Testis (tissue), 3 donors: ENCODE measurements around the gene RNF227. TPM values are rescaled to one million over a fixed set of nuclear protein-coding genes. Genes with fewer than 3 reads are reported as not detected.

Experiments used
- DNase-seq: peaks from one replicate; pipeline ENCODE4 v3.0.0-alpha.2; 2019
- H3K27ac ChIP-seq, 2 donors: fragments of 200-600 bp; sonication (generic); one replicate each; pipeline ENCODE4 v1.5.1; 2019
- H3K27me3 ChIP-seq: fragments of 200-600 bp; sonication (generic); one replicate; pipeline ENCODE4 v1.5.1; 2019
- H3K36me3 ChIP-seq: fragments of 200-600 bp; sonication (generic); one replicate; pipeline ENCODE4 v1.5.1; 2017; ENCODE audit warnings: low read depth; ENCODE audit errors: missing control alignments
- H3K4me1 ChIP-seq: fragments of 200-600 bp; sonication (generic); one replicate; pipeline ENCODE4 v1.5.1; 2019
- H3K4me3 ChIP-seq, 2 donors: fragments of 200-600 bp; sonication (generic); one replicate each; pipeline ENCODE4 v1.5.1; 2017 to 2019
- H3K9me3 ChIP-seq: fragments of 200-600 bp; sonication (generic); one replicate; pipeline ENCODE4 v1.5.1; 2017
- CTCF ChIP-seq, 3 experiments: fragments of 450-650 bp in 2 of 3; fragments of 200-600 bp in 1 of 3; sonication (generic) in 1 of 3; IDR thresholded peaks; one replicate each; pipeline ENCODE4 v1.5.1; 2016 to 2019; ENCODE audit warnings: antibody characterized with exemption in 3 of 3, mild to moderate bottlenecking in 2 of 3, moderate library complexity in 1 of 3
- POLR2A ChIP-seq: fragments of 450-650 bp; IDR thresholded peaks from one replicate; pipeline ENCODE4 v1.6.1; 2017; ENCODE audit warnings: antibody characterized with exemption, mild to moderate bottlenecking, moderate library complexity
- WGBS, 2 donors: methylation state at CpG; one replicate each; pipeline ENCODE4 v1.1.5; 2018; 5-methylcytosine and 5-hydroxymethylcytosine counted together
- intact Hi-C: fragments of 100-400 bp; cut with DNase I; formaldehyde crosslinking; loops from one replicate; pipeline ENCODE4 v1.15.1; 2023; ENCODE audit warnings: low total_unique reads
- polyA plus RNA-seq: library from polyadenylated mRNA; stranded (reverse); fragments of 350-450 nt; fragmentation: Illumina TruSeq; extraction: RNeasy Lipid Tissue Mini Kit (QIAGEN cat#74804); gene quantifications from one replicate; pipeline ENCODE4 v1.2.3, GENCODE V29; 2014; ENCODE audit warnings: low read depth, low replicate concordance; ENCODE audit not compliant: insufficient read depth
- total RNA-seq, 2 donors: library from RNA; depleted of rRNA; stranded (reverse); fragments of >200 nt; gene quantifications; one replicate each; pipeline ENCODE4 v1.2.3, GENCODE V29; 2016

The RNF227 gene
- total and polyA plus RNA-seq, 3 donors from 2014 or later = 6.5 to 27.9 (median 16.2) TPM

GRCh38 chr17:7930841-7931631, 14.9 kb upstream of the RNF227 start:
- peaks cover 22% of the 10 kb centered on the region for H3K4me1 ChIP-seq
- H3K4me3 ChIP-seq = peak overlapping the region; percentile 78 to 86
- 26 to 35% methylated on average over 20 of the region's 20 CpGs for WGBS, 2 donors

GRCh38 chr17:7929158-7930023, 13.3 kb upstream of the RNF227 start, which contains the start of gene KCNAB3:
Gene KCNAB3 (minus strand): TSS chr17:7929856. CDS start chr17:7929435, 421 bp downstream.
- WGBS, 2 donors = 28 to 30% methylated on average over 47 to 67 of the region's 67 CpGs

More at GRCh38 chr17:7930841-7931631, 14.9 kb upstream of the RNF227 start:
- no peaks in the 10 kb centered on the region for H3K36me3 ChIP-seq
- intact Hi-C loops = no loop called here
- no peaks in the 10 kb centered on the region for H3K27me3 ChIP-seq
- H3K9me3 ChIP-seq = no peaks in the 10 kb centered on the region
- TF ChIP-seq CTCF (IDR thresholded peaks at IDR 0.05) (no peak), POLR2A (no peak)
- DNase-seq = no peak
- peak overlapping the region in 1 of 2 donors; percentile 19 for H3K27ac ChIP-seq

GRCh38 chr17:7927596-7927995, 11.5 kb upstream of the RNF227 start:
- Histone ChIP-seq H3K9me3 (no peaks in the 10 kb centered on the region), H3K27me3 (no peaks in the 10 kb centered on the region), H3K4me3 (no peak overlapping the region), H3K27ac (no peak overlapping the region), H3K36me3 (no peaks in the 10 kb centered on the region), H3K4me1 (peaks cover 13% of the 10 kb centered on the region)
- TF ChIP-seq POLR2A (no peak), CTCF (IDR thresholded peaks at IDR 0.05) (no peak)
- intact Hi-C loops = no loop called here
- 94 to 96% methylated on average over 3 of the region's 3 CpGs for WGBS, 2 donors
- no peak for DNase-seq

More at GRCh38 chr17:7929158-7930023, 13.3 kb upstream of the RNF227 start, which contains the start of gene KCNAB3:
- TF ChIP-seq CTCF (IDR thresholded peaks at IDR 0.05) = no peak
- TF ChIP-seq POLR2A = no peak
- H3K27me3 ChIP-seq = no peaks in the 10 kb centered on the region
- peak; percentile 81 for DNase-seq
- intact Hi-C loops = no loop called here
- H3K4me1 ChIP-seq = peaks cover 22% of the 10 kb centered on the region
- no peaks in the 10 kb centered on the region for H3K36me3 ChIP-seq
- peak within 1 kb of the TSS in 1 of 2 donors; percentile 49 for H3K4me3 ChIP-seq
- H3K27ac ChIP-seq = no peak within 1 kb of the TSS
- H3K9me3 ChIP-seq = no peaks in the 10 kb centered on the region

- Histone ChIP-seq H3K36me3 (no peaks in the 10 kb centered on the region), H3K9me3 (no peaks in the 10 kb centered on the region), H3K4me1 (peaks cover 11% of the 10 kb centered on the region), H3K4me3 (peak overlapping the region; percentile 35 to 62), H3K27ac (peak overlapping the region; percentile 31 to 37), H3K27me3 (no peaks in the 10 kb centered on the region)
- peak; percentile 90 for DNase-seq
- intact Hi-C loops = no loop called here
- TF ChIP-seq POLR2A (no peak), CTCF (IDR thresholded peaks at IDR 0.05) (no peak)
- 14 to 17% methylated on average over 41 to 45 of the region's 45 CpGs for WGBS, 2 donors
Observed at GRCh38 chr17:7922845-7923628, 6.9 kb upstream of the RNF227 start.
